ENCODE results near the gene GRK6.

DNA sequence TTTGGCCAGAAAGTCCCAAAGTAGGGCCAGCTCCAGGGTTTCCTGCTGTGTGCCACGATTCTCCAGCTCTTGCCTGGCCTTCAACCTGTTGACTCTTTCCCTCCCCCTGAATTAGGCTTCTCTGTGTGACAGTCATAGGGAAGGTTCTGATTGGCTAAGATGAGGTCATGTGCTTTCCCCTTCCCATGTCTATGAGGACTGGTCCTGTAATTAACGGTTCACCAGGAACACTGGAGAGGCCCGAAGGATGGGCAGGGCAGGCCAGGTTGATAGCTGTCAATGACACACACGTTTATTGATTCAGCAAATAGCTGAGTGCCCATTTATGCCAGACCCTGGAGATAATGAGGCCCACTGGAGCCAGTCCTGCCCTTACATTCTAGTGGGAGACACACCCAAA is 11.1 kb downstream of the GRK6 start:
- TF ChIP-seq EP300 (IDR thresholded peaks at IDR 0.05) (no peak), POLR2A (IDR thresholded peaks at IDR 0.05) (no peak)
- TF ChIP-seq, protein P1, sequence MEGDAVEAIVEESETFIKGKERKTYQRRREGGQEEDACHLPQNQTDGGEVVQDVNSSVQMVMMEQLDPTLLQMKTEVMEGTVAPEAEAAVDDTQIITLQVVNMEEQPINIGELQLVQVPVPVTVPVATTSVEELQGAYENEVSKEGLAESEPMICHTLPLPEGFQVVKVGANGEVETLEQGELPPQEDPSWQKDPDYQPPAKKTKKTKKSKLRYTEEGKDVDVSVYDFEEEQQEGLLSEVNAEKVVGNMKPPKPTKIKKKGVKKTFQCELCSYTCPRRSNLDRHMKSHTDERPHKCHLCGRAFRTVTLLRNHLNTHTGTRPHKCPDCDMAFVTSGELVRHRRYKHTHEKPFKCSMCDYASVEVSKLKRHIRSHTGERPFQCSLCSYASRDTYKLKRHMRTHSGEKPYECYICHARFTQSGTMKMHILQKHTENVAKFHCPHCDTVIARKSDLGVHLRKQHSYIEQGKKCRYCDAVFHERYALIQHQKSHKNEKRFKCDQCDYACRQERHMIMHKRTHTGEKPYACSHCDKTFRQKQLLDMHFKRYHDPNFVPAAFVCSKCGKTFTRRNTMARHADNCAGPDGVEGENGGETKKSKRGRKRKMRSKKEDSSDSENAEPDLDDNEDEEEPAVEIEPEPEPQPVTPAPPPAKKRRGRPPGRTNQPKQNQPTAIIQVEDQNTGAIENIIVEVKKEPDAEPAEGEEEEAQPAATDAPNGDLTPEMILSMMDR (IDR thresholded peaks at IDR 0.05) = no peak

Measured in tibial nerve (tissue), 4 donors.